ENCODE measurements around the gene SOBP.
A peak's percentile ranks its signal among the peaks of the same experiment; 100 is the strongest.
"Not testable (repeated sequence)": the region's sequence is repeated elsewhere in the genome, so short reads cannot be mapped to it uniquely, and the experiment has no call there.

The SOBP gene

GRCh38 chr6:107489636-107490565 lies at the start of gene SOBP:
Gene SOBP, plus strand, starts transcription at chr6:107490117. Its CDS starts 500 bp downstream, at chr6:107490617.
- DNase-seq = peak; percentile 92

GRCh38 chr6:107440936-107441335 lies 49.0 kb upstream of the SOBP start:
- DNase-seq = no peak

GRCh38 chr6:107441682-107442081 lies 48.2 kb upstream of the SOBP start:
- DNase-seq = no peak

- no peak for DNase-seq
Observed at GRCh38 chr6:107442938-107443607, 46.8 kb upstream of the SOBP start.

- DNase-seq = no peak
Observed at GRCh38 chr6:107443608-107444267, 46.2 kb upstream of the SOBP start.

GRCh38 chr6:107444277-107444676 lies 45.6 kb upstream of the SOBP start:
- no peak for DNase-seq

GRCh38 chr6:107447663-107448216 lies 42.2 kb upstream of the SOBP start:
- DNase-seq = no peak

GRCh38 chr6:107448776-107449175 lies 41.1 kb upstream of the SOBP start:
- no peak for DNase-seq

GRCh38 chr6:107458672-107459282 lies 31.1 kb upstream of the SOBP start:
- DNase-seq = no peak

GRCh38 chr6:107459283-107460082 lies 30.4 kb upstream of the SOBP start, which contains the start of gene PDSS2:
Gene PDSS2, minus strand, starts transcription at chr6:107459564. Its CDS starts 279 bp downstream, at chr6:107459285.
- DNase-seq = peak; percentile 96

GRCh38 chr6:107460083-107460631 lies 29.8 kb upstream of the SOBP start:
- no peak for DNase-seq

- DNase-seq = no peak
Observed at GRCh38 chr6:107466062-107466461, 23.9 kb upstream of the SOBP start.

GRCh38 chr6:107470364-107470763 lies 19.6 kb upstream of the SOBP start:
- no peak for DNase-seq

- no peak for DNase-seq
Observed at GRCh38 chr6:107473660-107474059, 16.3 kb upstream of the SOBP start.

GRCh38 chr6:107475360-107475759 lies 14.6 kb upstream of the SOBP start:
- not testable (repeated sequence) for DNase-seq

- not testable (repeated sequence) for DNase-seq
Observed at GRCh38 chr6:107475826-107476225, 14.1 kb upstream of the SOBP start.

GRCh38 chr6:107479089-107479690 lies 10.7 kb upstream of the SOBP start:
- no peak for DNase-seq

- DNase-seq = no peak
Observed at GRCh38 chr6:107485157-107485556, 4.8 kb upstream of the SOBP start.

- DNase-seq = no peak
Observed at GRCh38 chr6:107488174-107488874, 1.6 kb upstream of the SOBP start.
